HFF-Myc (cell line): Measurements from ENCODE around the gene GAS6.
"Not testable (repeated sequence)": the region's sequence is repeated elsewhere in the genome, so short reads cannot be mapped to it uniquely, and the experiment has no call there.

Experiments used
- DNase-seq: peaks from one replicate; pipeline ENCODE4 v3.0.0-alpha.2; 2011; ENCODE audit warnings: low read depth; ENCODE audit errors: extremely low read depth
- H3K4me3 ChIP-seq: replicated peaks from 2 replicates; pipeline ENCODE4 v1.5.1; 2011; ENCODE audit warnings: low read depth, mild to moderate bottlenecking, control low read depth, low read length
- CTCF ChIP-seq: IDR thresholded peaks from 2 replicates; pipeline ENCODE4 v1.5.1; 2012; ENCODE audit warnings: mild to moderate bottlenecking, low read depth, low read length, control low read depth; ENCODE audit errors: missing control alignments

GAS6 gene

GRCh38 chr13:113828282-113828825 is 35.5 kb downstream of the GAS6 start:
- TF ChIP-seq CTCF, result no peak
- no peak for DNase-seq
- H3K4me3 ChIP-seq, result no peak overlapping the region

- no peak for DNase-seq
- no peak for TF ChIP-seq CTCF
- no peak overlapping the region for H3K4me3 ChIP-seq
Measured at GRCh38 chr13:113827021-113827420, 36.9 kb downstream of the GAS6 start.

- DNase-seq, H3K4me3 ChIP-seq: not testable (repeated sequence)
Measured at GRCh38 chr13:113826446-113826845, 37.4 kb downstream of the GAS6 start.

GRCh38 chr13:113825841-113826240 is 38.0 kb downstream of the GAS6 start:
- DNase-seq, result no peak
- H3K4me3 ChIP-seq, result no peak overlapping the region
- no peak for TF ChIP-seq CTCF

- no peak overlapping the region for H3K4me3 ChIP-seq
- no peak for DNase-seq
- TF ChIP-seq CTCF, result no peak
Measured at GRCh38 chr13:113823771-113824170, 40.1 kb downstream of the GAS6 start.

GRCh38 chr13:113822956-113823744 is 40.7 kb downstream of the GAS6 start:
- no peak for TF ChIP-seq CTCF
- DNase-seq, result no peak
- H3K4me3 ChIP-seq, result no peak overlapping the region

GRCh38 chr13:113822266-113822665 is 41.6 kb downstream of the GAS6 start:
- no peak overlapping the region for H3K4me3 ChIP-seq
- DNase-seq, result no peak
- no peak for TF ChIP-seq CTCF
